Liver (tissue), 3 donors: Measurements from ENCODE around the gene TPX2.

Source experiments
- JUND ChIP-seq, 2 donors: IDR thresholded peaks; 2 replicates each; pipeline ENCODE4 v1.6.1; 2016; ENCODE audit warnings: antibody characterized with exemption in 2 of 2
- RAD21 ChIP-seq, 2 donors: IDR thresholded peaks; 2 replicates each; pipeline ENCODE4 v1.6.1; 2016; ENCODE audit warnings: antibody characterized with exemption in 2 of 2, mild to moderate bottlenecking in 2 of 2
- RXRA ChIP-seq, 2 donors: IDR thresholded peaks; 2 replicates each; pipeline ENCODE4 v1.6.1; 2017 to 2018; ENCODE audit warnings: antibody characterized with exemption in 2 of 2, mild to moderate bottlenecking in 1 of 2
- SP1 ChIP-seq: IDR thresholded peaks from 2 replicates; pipeline ENCODE4 v1.6.1; 2018; ENCODE audit warnings: antibody characterized with exemption, mild to moderate bottlenecking
- YY1 ChIP-seq: IDR thresholded peaks from 2 replicates; pipeline ENCODE4 v1.6.1; 2016; ENCODE audit warnings: antibody characterized with exemption, mild to moderate bottlenecking
- TF ChIP-seq, protein P1 (sequence below): fragments of 150-350 bp; IDR thresholded peaks from 2 replicates; pipeline ENCODE4 v1.5.1; 2017; ENCODE audit warnings: improper control_type of control experiment, low read depth, low read length; ENCODE audit not compliant: missing input control
- TF ChIP-seq, protein P2 (sequence below): IDR thresholded peaks from 2 replicates; pipeline ENCODE4 v1.6.1; 2016; ENCODE audit warnings: antibody characterized with exemption
- TF ChIP-seq, protein P3 (sequence below): IDR thresholded peaks from 2 replicates; pipeline ENCODE4 v1.6.1; 2016; ENCODE audit warnings: antibody characterized with exemption, mild to moderate bottlenecking
- TF ChIP-seq, protein P4 (sequence below): IDR thresholded peaks from 2 replicates; pipeline ENCODE4 v1.6.1; 2016; ENCODE audit warnings: antibody characterized with exemption
- donor health status: healthy.
- donor health status: healthy.

DNA sequence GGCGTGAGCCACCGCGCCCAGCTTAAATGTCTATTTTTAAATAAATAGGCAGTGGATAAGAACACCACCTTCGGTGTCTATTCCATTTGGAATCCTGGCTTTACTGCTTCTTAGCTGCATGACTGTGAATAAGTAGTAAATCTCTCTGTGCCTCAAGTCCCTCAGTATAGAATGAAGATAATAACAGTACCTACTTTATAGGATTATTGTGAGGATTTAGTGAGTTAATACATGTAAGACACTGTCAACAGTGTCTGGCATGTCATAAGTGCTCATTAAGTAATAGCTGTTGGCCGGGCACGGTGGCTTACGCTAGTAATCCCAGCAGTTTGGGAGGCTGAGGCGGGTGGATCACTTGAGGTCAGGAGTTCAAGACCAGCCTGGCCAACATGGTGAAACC lies 10.1 kb downstream of the TPX2 start:
- TF ChIP-seq SP1 (no peak), RAD21 (IDR thresholded peaks at IDR 0.05) (no peak), RXRA (IDR thresholded peaks at IDR 0.05) (no peak), YY1 (no peak), JUND (IDR thresholded peaks at IDR 0.05) (no peak)
- TF ChIP-seq, protein P1, sequence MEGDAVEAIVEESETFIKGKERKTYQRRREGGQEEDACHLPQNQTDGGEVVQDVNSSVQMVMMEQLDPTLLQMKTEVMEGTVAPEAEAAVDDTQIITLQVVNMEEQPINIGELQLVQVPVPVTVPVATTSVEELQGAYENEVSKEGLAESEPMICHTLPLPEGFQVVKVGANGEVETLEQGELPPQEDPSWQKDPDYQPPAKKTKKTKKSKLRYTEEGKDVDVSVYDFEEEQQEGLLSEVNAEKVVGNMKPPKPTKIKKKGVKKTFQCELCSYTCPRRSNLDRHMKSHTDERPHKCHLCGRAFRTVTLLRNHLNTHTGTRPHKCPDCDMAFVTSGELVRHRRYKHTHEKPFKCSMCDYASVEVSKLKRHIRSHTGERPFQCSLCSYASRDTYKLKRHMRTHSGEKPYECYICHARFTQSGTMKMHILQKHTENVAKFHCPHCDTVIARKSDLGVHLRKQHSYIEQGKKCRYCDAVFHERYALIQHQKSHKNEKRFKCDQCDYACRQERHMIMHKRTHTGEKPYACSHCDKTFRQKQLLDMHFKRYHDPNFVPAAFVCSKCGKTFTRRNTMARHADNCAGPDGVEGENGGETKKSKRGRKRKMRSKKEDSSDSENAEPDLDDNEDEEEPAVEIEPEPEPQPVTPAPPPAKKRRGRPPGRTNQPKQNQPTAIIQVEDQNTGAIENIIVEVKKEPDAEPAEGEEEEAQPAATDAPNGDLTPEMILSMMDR: no peak
- TF ChIP-seq, protein P2, sequence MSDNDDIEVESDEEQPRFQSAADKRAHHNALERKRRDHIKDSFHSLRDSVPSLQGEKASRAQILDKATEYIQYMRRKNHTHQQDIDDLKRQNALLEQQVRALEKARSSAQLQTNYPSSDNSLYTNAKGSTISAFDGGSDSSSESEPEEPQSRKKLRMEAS: no peak
- TF ChIP-seq, protein P3, sequence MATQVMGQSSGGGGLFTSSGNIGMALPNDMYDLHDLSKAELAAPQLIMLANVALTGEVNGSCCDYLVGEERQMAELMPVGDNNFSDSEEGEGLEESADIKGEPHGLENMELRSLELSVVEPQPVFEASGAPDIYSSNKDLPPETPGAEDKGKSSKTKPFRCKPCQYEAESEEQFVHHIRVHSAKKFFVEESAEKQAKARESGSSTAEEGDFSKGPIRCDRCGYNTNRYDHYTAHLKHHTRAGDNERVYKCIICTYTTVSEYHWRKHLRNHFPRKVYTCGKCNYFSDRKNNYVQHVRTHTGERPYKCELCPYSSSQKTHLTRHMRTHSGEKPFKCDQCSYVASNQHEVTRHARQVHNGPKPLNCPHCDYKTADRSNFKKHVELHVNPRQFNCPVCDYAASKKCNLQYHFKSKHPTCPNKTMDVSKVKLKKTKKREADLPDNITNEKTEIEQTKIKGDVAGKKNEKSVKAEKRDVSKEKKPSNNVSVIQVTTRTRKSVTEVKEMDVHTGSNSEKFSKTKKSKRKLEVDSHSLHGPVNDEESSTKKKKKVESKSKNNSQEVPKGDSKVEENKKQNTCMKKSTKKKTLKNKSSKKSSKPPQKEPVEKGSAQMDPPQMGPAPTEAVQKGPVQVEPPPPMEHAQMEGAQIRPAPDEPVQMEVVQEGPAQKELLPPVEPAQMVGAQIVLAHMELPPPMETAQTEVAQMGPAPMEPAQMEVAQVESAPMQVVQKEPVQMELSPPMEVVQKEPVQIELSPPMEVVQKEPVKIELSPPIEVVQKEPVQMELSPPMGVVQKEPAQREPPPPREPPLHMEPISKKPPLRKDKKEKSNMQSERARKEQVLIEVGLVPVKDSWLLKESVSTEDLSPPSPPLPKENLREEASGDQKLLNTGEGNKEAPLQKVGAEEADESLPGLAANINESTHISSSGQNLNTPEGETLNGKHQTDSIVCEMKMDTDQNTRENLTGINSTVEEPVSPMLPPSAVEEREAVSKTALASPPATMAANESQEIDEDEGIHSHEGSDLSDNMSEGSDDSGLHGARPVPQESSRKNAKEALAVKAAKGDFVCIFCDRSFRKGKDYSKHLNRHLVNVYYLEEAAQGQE: no peak
- TF ChIP-seq, protein P4, sequence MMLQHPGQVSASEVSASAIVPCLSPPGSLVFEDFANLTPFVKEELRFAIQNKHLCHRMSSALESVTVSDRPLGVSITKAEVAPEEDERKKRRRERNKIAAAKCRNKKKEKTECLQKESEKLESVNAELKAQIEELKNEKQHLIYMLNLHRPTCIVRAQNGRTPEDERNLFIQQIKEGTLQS: no peak
